MCF 10A (cell line): Measurements from ENCODE around the gene SERINC5. TPM values are rescaled to one million over a fixed set of nuclear protein-coding genes. Genes with fewer than 3 reads are reported as not detected.
"Not testable (repeated sequence)": the region's sequence is repeated elsewhere in the genome, so short reads cannot be mapped to it uniquely, and the experiment has no call there.

Experiments used
- BruUV-seq: library from RNA; stranded (reverse); fragments of 400-500 nt; replicated peaks from 2 replicates; lab custom pipeline; 2021; lab: Mats Ljungman, UMichigan
- CTCF ChIA-PET: fragments of 300-600 bp; sonication (Branson Sonifier 250); formaldehyde crosslinking; extraction: SDS; loops from one replicate; lab custom pipeline; 2021; ENCODE audit warnings: antibody characterized with exemption, inconsistent platforms; lab: Yijun Ruan, JAX
- POLR2A ChIA-PET: fragments of 300-600, 350-650 bp; sonication (Branson Sonifier 250); formaldehyde crosslinking; extraction: SDS; loops from one replicate; lab custom pipeline; 2020; ENCODE audit warnings: antibody characterized with exemption, inconsistent platforms; lab: Yijun Ruan, JAX
- DNase-seq: peaks from one replicate; pipeline ENCODE4 v3.0.0-alpha.2; 2018; ENCODE audit not compliant: unreplicated experiment
- H3K27ac Mint-ChIP-seq: one replicate; pipeline ENCODE4 v1.8.0; 2022; ENCODE audit warnings: mild to moderate bottlenecking, low read depth, mixed read lengths; ENCODE audit not compliant: unreplicated experiment
- H3K27me3 Mint-ChIP-seq: one replicate; pipeline ENCODE4 v1.8.0; 2022; ENCODE audit warnings: mixed read lengths; ENCODE audit not compliant: insufficient read depth, unreplicated experiment
- H3K36me3 Mint-ChIP-seq: one replicate; pipeline ENCODE4 v1.8.0; 2022; ENCODE audit warnings: mild to moderate bottlenecking, moderate library complexity, mixed read lengths; ENCODE audit not compliant: insufficient read depth, unreplicated experiment
- H3K4me1 Mint-ChIP-seq: one replicate; pipeline ENCODE4 v1.8.0; 2022; ENCODE audit warnings: mixed read lengths; ENCODE audit not compliant: insufficient read depth, unreplicated experiment
- H3K4me3 Mint-ChIP-seq: one replicate; pipeline ENCODE4 v1.8.0; 2022; ENCODE audit warnings: mild to moderate bottlenecking, moderate library complexity, mixed read lengths; ENCODE audit not compliant: unreplicated experiment
- H3K9me3 Mint-ChIP-seq: one replicate; pipeline ENCODE4 v1.8.0; 2022; ENCODE audit warnings: mixed read lengths; ENCODE audit not compliant: unreplicated experiment
- intact Hi-C: fragments of 100-400 bp; cut with micrococcal nuclease; formaldehyde crosslinking; loops from 2 replicates; pipeline ENCODE4 v1.14.1; 2022
- total RNA-seq: library from RNA; stranded (reverse); gene quantifications from 2 replicates; pipeline ENCODE4 v1.2.3, GENCODE V29; 2022
- TF ChIP-seq, protein P1 (sequence below): fragments of 200-600 bp; IDR thresholded peaks from one replicate; pipeline ENCODE4 v1.8.0; 2022; ENCODE audit warnings: antibody characterized with exemption, mild to moderate bottlenecking; ENCODE audit not compliant: unreplicated experiment

SERINC5 gene
- total RNA-seq, 1 experiment from 2014 or later, result 17.1 TPM

DNA sequence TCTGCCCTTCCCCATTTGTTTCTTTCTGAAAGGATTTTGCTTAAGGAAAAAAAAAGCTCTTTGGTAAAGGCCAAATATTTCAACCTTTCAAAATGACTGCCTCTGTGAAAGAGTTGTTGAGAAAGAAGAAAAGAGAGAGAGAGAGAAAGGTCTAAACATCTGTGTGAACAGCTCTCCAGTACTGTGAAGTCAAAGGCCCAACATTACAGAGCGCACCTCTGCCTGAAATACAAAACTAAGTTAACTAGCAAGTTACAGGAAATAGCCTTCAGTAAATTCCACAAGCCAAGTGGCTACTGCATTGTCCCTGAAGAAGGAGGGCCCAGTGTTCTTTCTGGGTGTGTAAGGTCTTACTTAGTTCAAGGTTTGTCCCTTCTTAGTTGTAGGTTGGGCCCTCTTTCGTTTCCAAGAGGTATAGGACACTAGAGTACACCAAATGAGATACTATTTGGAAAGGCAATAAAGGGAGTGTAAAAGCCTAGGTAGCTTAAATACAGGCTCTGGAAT is 116.3 kb downstream of the SERINC5 start:
- Mint-ChIP-seq H3K27ac (no peak overlapping the region), H3K9me3 (no peaks in the 10 kb centered on the region), H3K4me1 (no peaks in the 10 kb centered on the region), H3K27me3 (no peaks in the 10 kb centered on the region), H3K36me3 (peaks cover 14% of the 10 kb centered on the region), H3K4me3 (no peak overlapping the region)
- no TSS peak for BruUV-seq
- intact Hi-C loops, result no loop called here
- no peak for DNase-seq
- ChIA-PET CTCF (interaction anchor here (0.5 to 0.8 kb wide), 2 partner anchors 78 to 168 kb away, joined by 3 read pairs; no protein-coding TSS in a partner anchor), POLR2A (interaction anchor here (0.7 to 1.4 kb wide), 2 partner anchors 13 to 223 kb away, joined by 3 to 5 read pairs; no protein-coding TSS in a partner anchor)
- TF ChIP-seq, protein P1, sequence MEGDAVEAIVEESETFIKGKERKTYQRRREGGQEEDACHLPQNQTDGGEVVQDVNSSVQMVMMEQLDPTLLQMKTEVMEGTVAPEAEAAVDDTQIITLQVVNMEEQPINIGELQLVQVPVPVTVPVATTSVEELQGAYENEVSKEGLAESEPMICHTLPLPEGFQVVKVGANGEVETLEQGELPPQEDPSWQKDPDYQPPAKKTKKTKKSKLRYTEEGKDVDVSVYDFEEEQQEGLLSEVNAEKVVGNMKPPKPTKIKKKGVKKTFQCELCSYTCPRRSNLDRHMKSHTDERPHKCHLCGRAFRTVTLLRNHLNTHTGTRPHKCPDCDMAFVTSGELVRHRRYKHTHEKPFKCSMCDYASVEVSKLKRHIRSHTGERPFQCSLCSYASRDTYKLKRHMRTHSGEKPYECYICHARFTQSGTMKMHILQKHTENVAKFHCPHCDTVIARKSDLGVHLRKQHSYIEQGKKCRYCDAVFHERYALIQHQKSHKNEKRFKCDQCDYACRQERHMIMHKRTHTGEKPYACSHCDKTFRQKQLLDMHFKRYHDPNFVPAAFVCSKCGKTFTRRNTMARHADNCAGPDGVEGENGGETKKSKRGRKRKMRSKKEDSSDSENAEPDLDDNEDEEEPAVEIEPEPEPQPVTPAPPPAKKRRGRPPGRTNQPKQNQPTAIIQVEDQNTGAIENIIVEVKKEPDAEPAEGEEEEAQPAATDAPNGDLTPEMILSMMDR, result no peak

DNA sequence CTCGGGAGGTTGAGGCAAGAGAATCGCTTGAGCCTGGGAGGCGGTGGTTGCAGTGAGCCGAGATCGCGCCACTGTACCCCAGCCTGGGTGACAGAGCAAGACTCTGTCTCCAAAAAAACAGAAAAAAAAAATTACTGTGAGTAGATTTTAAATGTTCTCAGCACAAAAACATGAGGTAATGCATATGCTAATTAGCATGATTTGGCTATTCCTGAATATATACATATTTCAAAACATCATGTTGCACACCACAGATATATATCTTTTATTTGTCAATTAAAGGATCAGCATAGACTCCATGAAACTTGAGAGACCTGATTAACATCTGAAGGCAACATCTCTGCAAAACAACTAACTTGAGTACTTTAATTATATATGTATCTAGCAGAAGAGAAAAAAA is 117.4 kb downstream of the SERINC5 start:
- peaks cover 6% of the 10 kb centered on the region for H3K36me3 Mint-ChIP-seq

DNA sequence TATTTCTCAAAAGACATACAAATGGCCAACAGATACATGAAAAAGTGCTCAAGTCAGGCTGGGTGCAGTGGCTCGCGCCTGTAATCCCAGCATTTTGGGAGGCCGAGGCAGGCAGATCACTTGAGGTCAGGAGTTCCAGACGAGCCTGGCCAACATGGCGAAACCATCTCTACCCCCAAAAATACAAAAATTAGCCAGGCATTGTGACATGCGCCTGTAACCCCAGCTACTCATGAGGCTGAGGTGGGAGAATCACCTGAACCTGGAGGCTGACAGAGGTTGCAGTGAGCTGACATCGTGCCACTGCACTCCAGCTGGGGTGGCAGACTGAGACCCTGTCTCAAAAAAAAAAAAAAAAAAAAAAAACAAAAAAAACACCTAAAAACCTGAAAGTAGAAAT is 119.0 kb downstream of the SERINC5 start:
- CTCF ChIA-PET, result interaction anchor here (0.7 kb wide), 1 partner anchor 17 kb away, joined by 3 read pairs; no protein-coding TSS in a partner anchor
- POLR2A ChIA-PET, H3K27ac Mint-ChIP-seq: not testable (repeated sequence)

More for the DNA sequence above, 117.4 kb downstream of the SERINC5 start:
- DNase-seq, result no peak
- CTCF ChIA-PET, result interaction anchor here (0.5 kb wide), 1 partner anchor 33 kb away, joined by 4 read pairs; no protein-coding TSS in a partner anchor
- Mint-ChIP-seq H3K4me1 (no peaks in the 10 kb centered on the region), H3K27me3 (no peaks in the 10 kb centered on the region), H3K4me3 (no peak overlapping the region), H3K9me3 (no peaks in the 10 kb centered on the region), H3K27ac (no peak overlapping the region)
- no TSS peak for BruUV-seq
- TF ChIP-seq, protein P1, result no peak
- intact Hi-C loops, result no loop called here
- POLR2A ChIA-PET, result interaction anchor here (0.6 to 1.4 kb wide), 2 partner anchors 12 to 17 kb away, joined by 3 to 5 read pairs; no protein-coding TSS in a partner anchor

DNA sequence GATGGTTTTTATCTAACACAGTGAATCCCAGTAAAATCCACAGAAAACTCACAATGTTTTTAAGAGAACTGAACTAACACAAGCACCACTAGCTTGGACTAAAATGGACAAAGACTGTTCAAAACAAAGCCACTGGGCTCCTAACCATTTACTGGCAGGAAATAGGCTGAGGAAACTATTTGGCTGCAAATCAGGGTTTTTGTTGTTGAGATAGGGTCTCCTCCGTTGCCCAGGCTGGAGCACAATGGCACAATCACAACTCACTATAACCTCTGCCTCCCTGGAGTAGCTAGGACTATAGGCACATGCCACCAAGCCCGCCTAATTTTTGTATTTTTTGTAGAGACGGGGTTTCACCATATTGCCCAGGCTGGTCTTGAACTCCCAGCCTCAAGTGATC is 121.0 kb downstream of the SERINC5 start:
- no peaks in the 10 kb centered on the region for H3K36me3 Mint-ChIP-seq
- H3K9me3 Mint-ChIP-seq, result no peaks in the 10 kb centered on the region
- intact Hi-C loops, result no loop called here
- no peak overlapping the region for H3K27ac Mint-ChIP-seq
- DNase-seq, result no peak
- TF ChIP-seq, protein P1, result no peak
- ChIA-PET POLR2A (interaction anchor here (0.6 kb wide), 1 partner anchor 16 kb away, joined by 3 read pairs; no protein-coding TSS in a partner anchor), CTCF (interaction anchor here (0.6 kb wide), 1 partner anchor 960 kb away, joined by 3 read pairs; no protein-coding TSS in a partner anchor)
- H3K4me3 Mint-ChIP-seq, result no peak overlapping the region
- BruUV-seq, result no TSS peak
- H3K27me3 Mint-ChIP-seq, result no peaks in the 10 kb centered on the region
- no peaks in the 10 kb centered on the region for H3K4me1 Mint-ChIP-seq

More for the DNA sequence above, 119.0 kb downstream of the SERINC5 start:
- H3K4me1 Mint-ChIP-seq, intact Hi-C loops, H3K36me3 Mint-ChIP-seq, BruUV-seq, H3K27me3 Mint-ChIP-seq, DNase-seq, H3K9me3 Mint-ChIP-seq, H3K4me3 Mint-ChIP-seq: not testable (repeated sequence)
